Astrocyte of the spinal cord (primary cell): Measurements from ENCODE around the gene ACBD5.

Experiments
- DNase-seq: peaks from one replicate; pipeline ENCODE4 v3.0.0; 2011; ENCODE audit warnings: low read depth, low spot score
- H3K4me3 ChIP-seq: 2 replicates; pipeline ENCODE4 v1.5.1; 2011; ENCODE audit warnings: low read depth, mild to moderate bottlenecking, low read length, moderate library complexity
- CTCF ChIP-seq: IDR thresholded peaks from 2 replicates; pipeline ENCODE4 v1.5.1; 2012; ENCODE audit warnings: low read depth, mild to moderate bottlenecking, low read length, inconsistent platforms
- in situ Hi-C: cut with HindIII; loops from 2 replicates; pipeline ENCODE4 v1.10.0; 2017; ENCODE audit warnings: low sequenced_read_pairs

Gene ACBD5

GRCh38 chr10:27223964-27224363 is 16.6 kb downstream of the ACBD5 start:
- in situ Hi-C loops: no loop called here
- no peak overlapping the region for H3K4me3 ChIP-seq
- peak; percentile 39 for DNase-seq
- TF ChIP-seq CTCF: peak; percentile 60

GRCh38 chr10:27207350-27207749 is 33.2 kb downstream of the ACBD5 start:
- no peak overlapping the region for H3K4me3 ChIP-seq
- in situ Hi-C loops: no loop called here
- DNase-seq: no peak
- TF ChIP-seq CTCF: no peak

- in situ Hi-C loops: no loop called here
- TF ChIP-seq CTCF: no peak
- no peak for DNase-seq
- no peak overlapping the region for H3K4me3 ChIP-seq
These were observed 36.8 kb downstream of the ACBD5 start for GRCh38 chr10:27203806-27204205.

GRCh38 chr10:27197980-27198620 is 42.5 kb downstream of the ACBD5 start:
- in situ Hi-C loops: no loop called here
- no peak overlapping the region for H3K4me3 ChIP-seq
- no peak for DNase-seq
- no peak for TF ChIP-seq CTCF

GRCh38 chr10:27192284-27192683 is 48.3 kb downstream of the ACBD5 start:
- in situ Hi-C loops: no loop called here
- no peak for TF ChIP-seq CTCF
- no peak overlapping the region for H3K4me3 ChIP-seq
- DNase-seq: peak; percentile 92

GRCh38 chr10:27190508-27190907 is 50.1 kb downstream of the ACBD5 start:
- no peak overlapping the region for H3K4me3 ChIP-seq
- no peak for TF ChIP-seq CTCF
- DNase-seq: no peak
- in situ Hi-C loops: no loop called here
